GM23338 (cell line): Measurements from ENCODE around the gene CCDC80.

Source experiments
- POLR2AphosphoS5 ChIP-seq: IDR thresholded peaks from 2 replicates; pipeline ENCODE4 v1.6.1; 2016; ENCODE audit warnings: antibody characterized with exemption, low read depth
- TF ChIP-seq, protein P1 (sequence below), 2 experiments: fragments of 200-600 bp in 1 of 2; sonication (generic) in 1 of 2; conservative IDR thresholded peaks; 2 replicates each; pipeline versions ENCODE4 v1.5.1 to v1.6.1; 2016 to 2017; ENCODE audit warnings: antibody characterized with exemption in 2 of 2, low read depth in 2 of 2, mild to moderate bottlenecking in 2 of 2, moderate library complexity in 1 of 2

DNA sequence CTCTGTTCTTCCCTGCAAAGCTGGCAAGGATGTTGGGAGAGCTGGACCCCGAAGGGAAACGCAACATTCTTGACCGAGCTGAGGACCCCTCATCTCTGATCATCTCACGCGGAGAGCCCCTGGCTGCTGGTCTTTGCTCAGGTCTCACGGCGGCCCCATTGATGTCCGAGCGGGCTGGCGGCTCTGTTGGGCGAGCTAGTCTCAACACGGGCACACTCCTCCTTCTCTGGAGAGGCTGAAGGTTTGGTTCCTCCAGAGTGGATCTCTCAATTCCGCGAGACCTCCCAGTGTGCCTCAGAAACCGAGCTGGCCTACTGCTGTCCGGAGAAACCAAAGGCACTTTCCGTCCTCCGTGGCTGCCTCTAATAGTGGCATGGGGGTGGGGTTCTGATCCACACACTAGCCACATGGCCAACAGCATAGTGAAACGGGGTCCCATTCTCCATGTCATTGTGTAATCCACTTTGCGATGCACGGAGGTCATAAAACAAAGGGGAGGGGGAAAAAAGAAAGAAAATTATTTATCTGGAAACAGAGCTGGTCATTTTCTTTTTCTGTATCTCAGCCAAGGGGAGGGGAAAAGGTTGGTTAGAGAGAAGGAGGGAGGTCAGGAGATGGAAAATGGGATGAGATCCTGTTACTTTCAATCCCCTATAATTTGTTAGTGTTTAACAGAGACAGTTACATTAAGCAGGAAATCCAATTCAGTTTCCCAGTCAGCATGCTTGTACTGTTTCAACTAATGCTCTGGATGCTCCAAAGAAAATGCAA lies 1.3 kb downstream of the CCDC80 start:
- TF ChIP-seq POLR2AphosphoS5, result no peak
- TF ChIP-seq, protein P1, sequence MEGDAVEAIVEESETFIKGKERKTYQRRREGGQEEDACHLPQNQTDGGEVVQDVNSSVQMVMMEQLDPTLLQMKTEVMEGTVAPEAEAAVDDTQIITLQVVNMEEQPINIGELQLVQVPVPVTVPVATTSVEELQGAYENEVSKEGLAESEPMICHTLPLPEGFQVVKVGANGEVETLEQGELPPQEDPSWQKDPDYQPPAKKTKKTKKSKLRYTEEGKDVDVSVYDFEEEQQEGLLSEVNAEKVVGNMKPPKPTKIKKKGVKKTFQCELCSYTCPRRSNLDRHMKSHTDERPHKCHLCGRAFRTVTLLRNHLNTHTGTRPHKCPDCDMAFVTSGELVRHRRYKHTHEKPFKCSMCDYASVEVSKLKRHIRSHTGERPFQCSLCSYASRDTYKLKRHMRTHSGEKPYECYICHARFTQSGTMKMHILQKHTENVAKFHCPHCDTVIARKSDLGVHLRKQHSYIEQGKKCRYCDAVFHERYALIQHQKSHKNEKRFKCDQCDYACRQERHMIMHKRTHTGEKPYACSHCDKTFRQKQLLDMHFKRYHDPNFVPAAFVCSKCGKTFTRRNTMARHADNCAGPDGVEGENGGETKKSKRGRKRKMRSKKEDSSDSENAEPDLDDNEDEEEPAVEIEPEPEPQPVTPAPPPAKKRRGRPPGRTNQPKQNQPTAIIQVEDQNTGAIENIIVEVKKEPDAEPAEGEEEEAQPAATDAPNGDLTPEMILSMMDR (conservative IDR thresholded peaks at IDR 0.05; ENCODE audit: low read depth in 2 of 2), result no peak
